GM15510 (cell line): ENCODE results near the gene OR2T8.

ENCODE experiments used
- POLR2A ChIP-seq: IDR thresholded peaks from 3 replicates; pipeline ENCODE4 v1.6.1; 2011; ENCODE audit warnings: borderline replicate concordance; ENCODE audit not compliant: insufficient read length; ENCODE audit errors: extremely low read depth

Gene OR2T8, protein sequence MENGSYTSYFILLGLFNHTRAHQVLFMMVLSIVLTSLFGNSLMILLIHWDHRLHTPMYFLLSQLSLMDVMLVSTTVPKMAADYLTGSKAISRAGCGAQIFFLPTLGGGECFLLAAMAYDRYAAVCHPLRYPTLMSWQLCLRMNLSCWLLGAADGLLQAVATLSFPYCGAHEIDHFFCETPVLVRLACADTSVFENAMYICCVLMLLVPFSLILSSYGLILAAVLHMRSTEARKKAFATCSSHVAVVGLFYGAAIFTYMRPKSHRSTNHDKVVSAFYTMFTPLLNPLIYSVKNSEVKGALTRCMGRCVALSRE

DNA sequence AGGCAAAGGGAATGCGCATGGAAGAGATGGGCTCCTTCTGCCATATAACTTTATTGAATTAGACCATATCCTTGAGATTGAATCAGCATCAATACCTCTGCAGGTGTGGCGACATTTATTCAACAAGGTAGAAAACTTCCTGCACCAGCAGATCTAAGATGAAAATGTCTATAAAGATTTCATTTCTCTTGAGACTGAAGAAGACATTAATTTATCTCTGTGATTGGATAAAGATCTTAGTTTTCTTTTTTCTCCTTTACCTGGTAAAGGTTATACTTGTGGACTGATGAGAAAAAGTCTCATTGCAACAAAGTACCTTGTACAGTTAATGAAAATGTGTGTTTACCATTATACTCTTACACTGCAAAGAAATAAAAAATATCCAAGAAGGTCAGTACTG is at the start of gene OR2T8:
OR2T8 (plus strand) TSS at position 301 of the 400 bp plus-strand sequence. CDS start 766 bp downstream, outside the sequence.
- TF ChIP-seq POLR2A, result no peak

DNA sequence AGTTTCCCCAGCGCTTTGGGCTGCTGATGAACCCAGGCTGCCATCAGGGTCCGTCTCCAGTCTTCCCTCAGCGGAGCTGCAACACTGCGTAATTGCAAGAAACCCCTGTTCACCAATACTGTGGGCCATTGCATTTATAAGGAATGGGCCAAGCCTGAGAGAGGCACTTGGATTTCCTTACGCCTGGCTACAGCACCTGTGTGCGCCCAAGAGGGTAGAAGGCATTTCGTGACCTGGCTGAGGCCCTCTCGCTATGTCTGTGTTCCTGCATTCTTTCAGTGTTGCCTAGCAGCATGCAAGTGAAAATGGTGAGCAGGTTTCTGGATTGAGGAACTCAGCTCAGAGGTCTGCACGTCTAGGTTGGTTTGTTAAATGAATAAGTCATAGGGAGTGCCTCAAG is 36.7 kb upstream of the OR2T8 start:
- TF ChIP-seq POLR2A, result no peak

DNA sequence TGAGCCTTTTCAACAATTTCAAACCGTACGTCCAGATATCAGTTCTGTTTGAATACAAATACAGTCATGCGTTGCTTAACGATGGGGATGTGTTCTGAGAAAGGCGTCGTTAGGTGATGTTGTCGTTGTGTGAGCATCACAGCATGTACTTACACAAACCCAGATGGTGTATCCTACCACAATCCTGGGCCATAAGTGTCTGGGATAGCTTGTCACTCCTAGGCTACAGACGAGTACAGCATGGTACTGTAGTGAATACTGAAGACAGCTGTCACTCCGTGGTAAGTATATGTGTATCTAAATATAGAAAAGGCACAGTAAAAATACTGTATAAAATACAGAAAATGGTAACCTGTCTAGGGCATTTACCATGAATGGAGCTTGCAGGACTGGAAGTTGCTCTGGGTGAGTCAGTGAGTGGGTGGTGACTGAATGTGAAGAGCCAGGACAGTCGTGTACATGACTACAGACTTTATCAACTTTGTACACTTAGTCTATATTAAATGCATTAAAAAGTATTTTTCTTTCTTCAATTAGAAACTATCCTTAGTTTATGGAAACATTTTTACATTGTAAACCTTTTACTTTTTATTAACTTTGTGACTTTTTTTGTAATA is 35.1 kb upstream of the OR2T8 start:
- TF ChIP-seq POLR2A, result no peak

DNA sequence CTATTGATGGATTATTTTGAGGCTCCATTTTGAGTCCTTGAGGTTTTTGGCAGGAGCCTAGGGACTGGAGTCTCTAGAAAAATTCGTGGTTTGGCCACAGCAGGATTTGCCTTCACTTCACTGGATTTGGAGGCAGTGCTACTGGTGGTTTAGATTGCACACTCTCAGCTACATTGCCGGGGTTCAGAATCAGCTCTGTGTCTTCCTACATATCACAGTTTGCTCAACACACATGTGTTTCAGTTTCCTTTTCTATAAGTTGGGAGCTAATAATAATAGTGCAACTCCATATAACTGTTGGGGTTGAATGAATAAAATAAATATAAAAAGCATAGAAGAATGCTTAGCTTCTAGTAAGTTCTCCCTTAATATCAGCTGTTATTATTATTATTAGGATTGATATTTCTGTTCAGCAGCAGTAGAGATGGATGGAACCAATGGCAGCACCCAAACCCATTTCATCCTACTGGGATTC is 24.9 kb upstream of the OR2T8 start, which contains the start of gene OR2W3:
OR2W3 (plus strand) TSS at position 425 of the 475 bp plus-strand sequence; CDS start at position 425, 0 bp downstream.
- no peak for TF ChIP-seq POLR2A

DNA sequence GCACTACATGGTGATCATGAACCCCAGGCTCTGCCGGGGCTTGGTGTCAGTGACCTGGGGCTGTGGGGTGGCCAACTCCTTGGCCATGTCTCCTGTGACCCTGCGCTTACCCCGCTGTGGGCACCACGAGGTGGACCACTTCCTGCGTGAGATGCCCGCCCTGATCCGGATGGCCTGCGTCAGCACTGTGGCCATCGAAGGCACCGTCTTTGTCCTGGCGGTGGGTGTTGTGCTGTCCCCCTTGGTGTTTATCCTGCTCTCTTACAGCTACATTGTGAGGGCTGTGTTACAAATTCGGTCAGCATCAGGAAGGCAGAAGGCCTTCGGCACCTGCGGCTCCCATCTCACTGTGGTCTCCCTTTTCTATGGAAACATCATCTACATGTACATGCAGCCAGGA is 24.1 kb upstream of the OR2T8 start:
- no peak for TF ChIP-seq POLR2A

DNA sequence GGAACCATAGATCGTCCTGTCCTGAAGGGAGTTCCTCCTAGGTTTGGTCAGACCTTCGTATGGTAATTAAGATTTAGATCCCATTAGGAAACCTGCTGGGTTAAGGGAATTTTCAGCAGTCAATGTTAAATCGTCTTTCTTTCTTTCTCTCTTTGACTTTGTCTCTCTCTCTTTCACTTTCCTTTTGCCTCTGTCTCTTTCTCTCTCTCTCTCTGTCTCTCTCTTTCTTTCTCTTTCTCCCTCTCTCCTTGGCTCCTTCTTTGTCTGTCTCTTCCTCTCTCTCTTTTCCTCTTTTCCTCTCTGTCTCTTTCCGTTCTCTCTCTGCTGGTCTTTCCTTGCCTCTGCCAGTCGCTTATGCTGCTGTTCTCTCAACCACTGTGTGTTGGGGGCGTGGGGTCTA is 15.9 kb upstream of the OR2T8 start:
- no peak for TF ChIP-seq POLR2A

DNA sequence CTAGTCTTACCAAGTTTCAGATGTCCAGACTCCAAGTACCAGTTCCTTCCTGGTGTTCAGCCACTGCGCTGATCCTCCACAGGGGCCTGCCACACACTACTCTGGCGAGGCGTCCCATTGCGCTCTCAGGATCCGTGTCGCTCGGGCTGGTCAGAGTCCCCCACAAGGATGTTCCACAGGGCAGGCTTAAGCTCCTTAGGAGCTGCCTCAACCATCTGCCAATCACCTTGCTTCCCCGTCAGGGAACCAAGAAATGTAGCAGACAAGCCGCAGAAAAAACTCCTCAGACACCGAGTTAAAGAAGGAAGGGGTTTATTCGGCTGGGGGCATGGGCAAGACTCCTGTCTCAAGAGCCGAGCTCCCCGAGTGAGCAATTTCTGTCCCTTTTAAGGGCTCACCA is 14.9 kb upstream of the OR2T8 start:
- no peak for TF ChIP-seq POLR2A

DNA sequence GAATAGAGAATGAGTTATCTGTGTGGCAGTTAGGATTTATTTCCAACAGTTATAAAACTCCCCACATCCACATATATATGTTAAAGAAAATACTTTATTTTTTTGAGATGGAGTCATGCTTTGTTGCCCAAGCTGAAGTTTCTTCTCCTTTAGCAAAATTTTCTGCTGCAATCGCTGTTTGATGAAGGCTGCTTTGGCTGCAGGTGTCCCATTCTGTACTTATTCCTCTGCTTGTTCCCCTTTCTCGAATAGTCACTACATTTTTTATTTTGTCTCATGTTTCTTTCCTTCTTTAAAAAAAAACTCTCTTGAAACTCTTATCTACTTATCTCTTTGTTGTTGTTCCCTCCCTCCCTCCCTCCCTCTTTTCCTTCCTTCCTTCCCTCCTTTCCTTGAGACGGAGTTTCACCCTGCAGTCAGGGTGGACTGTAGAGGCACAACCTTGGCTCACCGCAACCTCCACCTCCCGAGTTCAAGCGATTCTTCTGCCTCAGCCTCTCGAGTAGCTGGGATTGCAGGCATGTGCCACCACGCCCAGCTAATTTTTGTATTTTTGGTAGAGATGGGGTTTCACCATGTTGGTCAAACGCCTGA is 14.0 kb upstream of the OR2T8 start:
- TF ChIP-seq POLR2A, result no peak

DNA sequence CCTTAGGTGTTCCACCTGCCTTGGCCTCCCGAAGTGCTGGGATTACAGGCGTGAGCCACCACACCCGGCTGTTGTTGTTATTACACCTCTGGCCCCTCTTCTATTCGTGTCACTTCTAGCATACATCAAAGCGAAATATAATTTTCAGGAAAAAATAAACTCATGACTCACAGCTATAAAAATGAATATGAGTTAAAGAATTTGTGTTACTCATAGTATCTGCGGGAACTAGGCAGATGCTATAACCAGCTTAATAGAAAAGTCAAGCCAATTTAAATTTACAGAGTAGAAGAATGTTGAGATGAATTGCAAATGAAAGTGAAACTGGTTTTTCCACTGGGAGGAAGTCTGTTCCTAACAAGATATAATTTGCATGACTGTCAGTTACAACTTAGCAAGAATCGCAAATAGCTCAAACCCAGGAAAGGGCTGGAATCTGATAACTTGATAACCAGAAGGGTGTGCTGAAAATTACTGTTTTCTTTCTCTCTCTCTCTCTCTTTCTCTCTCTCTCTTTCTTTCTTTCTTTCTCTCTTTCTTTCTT is 13.5 kb upstream of the OR2T8 start:
- no peak for TF ChIP-seq POLR2A

DNA sequence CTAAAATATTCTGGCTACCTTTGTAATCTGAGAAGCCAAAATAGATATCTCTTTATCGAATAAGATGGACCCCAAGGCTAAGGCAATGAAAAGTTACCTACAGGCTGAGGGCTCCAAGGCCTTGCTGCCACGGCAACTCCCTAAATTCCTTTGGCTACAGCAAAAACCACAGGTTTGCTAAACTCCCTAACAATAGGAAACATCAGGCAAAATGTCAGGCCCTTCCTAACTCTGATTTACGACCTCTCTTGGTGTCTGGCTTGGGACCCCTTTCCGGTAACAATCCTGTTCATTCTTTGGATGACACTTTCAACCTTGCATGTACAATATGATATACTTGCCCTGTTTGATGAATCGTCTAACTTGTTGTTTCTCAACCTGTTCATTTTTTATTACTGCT is 11.3 kb upstream of the OR2T8 start:
- TF ChIP-seq POLR2A, result no peak

DNA sequence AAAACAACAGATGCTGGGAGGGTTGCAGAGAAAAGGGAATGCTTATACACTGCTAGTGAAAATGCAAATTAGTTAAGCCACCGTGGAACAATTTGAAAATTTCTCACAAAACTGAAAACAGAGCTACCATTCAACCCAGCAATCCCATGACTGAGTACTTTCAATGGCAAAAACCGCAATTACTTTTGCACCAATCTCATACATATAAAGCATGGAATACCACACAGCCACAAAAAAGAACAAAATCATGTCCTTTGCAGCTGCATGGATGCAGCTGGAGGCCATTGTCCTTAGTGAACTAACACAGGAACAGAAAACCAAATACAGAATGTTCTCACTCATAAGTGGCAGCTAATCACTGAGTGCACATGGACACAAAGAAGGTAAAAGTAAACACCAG is 6.3 kb upstream of the OR2T8 start:
- TF ChIP-seq POLR2A, result no peak

DNA sequence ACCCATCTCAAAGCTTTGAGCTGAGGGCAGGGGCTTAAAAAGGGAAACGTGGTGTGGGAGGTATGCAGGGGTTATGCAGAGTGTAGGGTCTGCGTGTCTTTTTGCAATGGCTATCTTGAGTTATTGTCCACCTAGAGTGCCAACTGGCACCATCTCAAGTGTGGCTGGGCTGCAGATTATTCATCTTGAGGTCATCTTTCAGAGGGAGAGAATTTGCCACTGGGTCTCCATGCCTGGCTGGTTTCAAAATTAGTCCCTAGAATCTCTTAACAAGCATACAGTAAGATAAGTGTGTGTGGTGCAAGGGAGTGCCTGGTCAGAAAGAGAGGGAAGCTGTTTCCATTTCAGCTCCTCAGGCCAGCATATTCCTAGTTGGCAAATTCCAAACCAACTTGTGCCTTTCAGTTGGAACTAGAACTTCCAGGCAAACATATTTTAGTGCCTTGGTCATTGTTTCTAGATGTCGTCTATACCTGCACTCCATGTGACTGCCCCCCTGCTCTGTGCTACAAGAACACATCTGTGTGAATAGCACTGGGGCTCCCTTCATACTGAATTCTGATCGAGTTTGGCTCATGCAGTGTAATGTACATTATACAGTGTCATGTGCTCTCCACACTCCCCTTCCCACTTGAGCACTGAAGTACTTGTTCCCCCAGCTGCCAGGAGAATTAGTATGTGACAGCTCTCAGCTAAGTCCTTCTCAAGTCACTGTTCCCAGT is 5.0 kb upstream of the OR2T8 start:
- TF ChIP-seq POLR2A, result no peak

DNA sequence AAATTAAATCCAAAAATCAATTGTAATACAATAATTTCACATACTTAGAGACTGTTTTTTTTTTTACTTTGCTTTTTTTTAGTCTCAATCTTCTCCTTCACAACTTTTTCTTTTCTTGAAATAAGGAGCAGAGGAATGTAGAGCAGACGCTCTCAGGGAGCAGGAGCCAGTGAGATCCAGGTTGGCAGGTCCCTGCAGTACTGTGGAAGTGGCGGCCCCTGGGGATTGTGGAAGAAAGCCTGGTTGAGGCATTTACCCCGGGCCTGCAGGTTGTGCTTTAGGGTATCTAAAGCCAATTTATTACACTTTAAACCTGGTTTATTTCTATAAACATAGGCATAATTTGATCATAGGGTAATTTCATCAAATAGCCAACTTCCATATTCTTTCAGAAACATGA is 3.9 kb downstream of the OR2T8 start:
- TF ChIP-seq POLR2A, result no peak

DNA sequence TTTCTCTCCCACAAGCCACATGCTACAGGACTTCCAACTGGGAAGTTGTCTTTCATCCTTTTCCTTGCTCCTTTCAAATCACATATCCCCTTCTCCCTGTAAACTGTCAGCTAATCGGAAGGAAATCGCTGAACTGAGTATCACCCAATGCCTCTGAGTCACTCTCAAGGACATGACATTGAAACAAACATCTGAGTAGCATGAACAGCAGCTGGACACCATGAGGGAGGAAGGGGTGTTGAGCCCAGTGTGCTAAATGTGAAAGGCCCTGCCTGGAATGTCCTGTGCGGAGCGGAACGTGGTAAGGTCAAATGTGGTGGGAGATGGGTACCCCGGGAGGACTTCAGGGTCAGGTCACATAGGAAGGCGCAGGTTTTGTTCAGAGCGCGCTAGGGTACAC is 4.8 kb downstream of the OR2T8 start, which contains the start of gene OR2AJ1:
OR2AJ1 (plus strand) TSS at position 22 of the 400 bp plus-strand sequence. CDS start 8,880 bp downstream, outside the sequence.
- no peak for TF ChIP-seq POLR2A

DNA sequence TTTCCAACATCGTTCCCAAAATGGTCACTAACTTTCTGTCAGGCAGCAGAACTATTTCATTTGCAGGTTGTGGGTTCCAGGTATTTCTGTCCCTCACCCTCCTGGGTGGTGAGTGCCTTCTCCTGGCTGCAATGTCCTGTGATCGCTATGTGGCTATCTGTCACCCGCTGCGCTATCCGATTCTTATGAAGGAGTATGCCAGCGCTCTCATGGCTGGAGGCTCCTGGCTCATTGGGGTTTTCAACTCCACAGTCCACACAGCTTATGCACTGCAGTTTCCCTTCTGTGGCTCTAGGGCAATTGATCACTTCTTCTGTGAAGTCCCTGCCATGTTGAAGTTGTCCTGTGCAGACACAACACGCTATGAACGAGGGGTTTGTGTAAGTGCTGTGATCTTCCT is 13.9 kb downstream of the OR2T8 start:
- TF ChIP-seq POLR2A, result no peak
